Thyroid gland (tissue), 4 donors: ENCODE results near the gene COPRS.
A peak's percentile ranks its signal among the peaks of the same experiment; 100 is the strongest.

ENCODE experiments used
- POLR2A ChIP-seq, 2 donors: fragments of 450-650 bp; IDR thresholded peaks; one replicate each; pipeline ENCODE4 v1.6.1; 2017; ENCODE audit warnings: antibody characterized with exemption in 2 of 2, mild to moderate bottlenecking in 2 of 2, moderate library complexity in 1 of 2
- TF ChIP-seq, protein P1 (sequence below), 6 experiments: fragments of 200-600 bp in 3 of 6; fragments of 450-650 bp in 3 of 6; sonication (generic) in 3 of 6; IDR thresholded peaks; one replicate each; pipeline ENCODE4 v1.5.1; 2016 to 2019; ENCODE audit warnings: antibody characterized with exemption in 6 of 6, mild to moderate bottlenecking in 2 of 6, inconsistent platforms in 1 of 6, moderate library complexity in 1 of 6

DNA sequence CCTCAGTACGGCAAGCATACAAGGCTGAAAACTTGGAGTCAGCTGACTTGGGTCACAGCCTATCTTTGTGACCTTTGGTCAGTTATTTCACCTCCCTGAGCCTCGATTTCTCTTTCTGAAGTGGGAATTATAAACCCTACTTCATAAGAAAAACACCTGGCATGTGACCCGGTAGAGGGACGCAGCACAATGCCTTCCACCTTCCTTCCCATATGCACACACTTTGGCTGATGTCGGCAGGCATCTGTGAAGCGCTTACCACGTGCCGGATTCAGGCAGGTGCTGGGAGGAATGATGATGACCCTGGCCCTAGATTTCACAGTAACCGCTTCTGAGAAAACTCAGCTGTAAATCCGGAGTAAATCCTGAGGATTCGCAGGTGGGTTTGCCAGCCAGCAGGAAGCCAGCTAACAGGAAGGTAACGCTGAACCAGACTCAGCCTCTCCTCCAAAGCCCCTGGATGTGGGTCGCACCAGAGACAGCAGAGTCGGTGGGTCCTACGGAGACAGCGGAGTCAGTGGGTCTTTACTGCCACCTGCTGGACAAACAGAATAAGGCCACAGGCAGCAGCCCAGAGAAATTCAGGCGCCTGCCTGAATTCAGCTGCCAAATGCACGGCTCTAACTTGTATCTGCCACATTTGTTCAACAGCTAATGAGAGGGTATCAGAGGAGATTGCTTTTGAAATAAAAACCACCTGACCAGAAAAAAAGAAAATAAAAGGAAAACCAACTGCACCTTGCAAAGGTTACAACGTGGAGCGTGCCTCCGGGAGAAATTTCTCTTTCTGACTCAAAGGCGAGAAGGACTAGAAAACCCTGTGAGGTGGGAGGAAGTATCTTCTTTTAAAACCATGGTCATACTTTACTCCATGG lies 16.6 kb downstream of the COPRS start:
- TF ChIP-seq, protein P1, sequence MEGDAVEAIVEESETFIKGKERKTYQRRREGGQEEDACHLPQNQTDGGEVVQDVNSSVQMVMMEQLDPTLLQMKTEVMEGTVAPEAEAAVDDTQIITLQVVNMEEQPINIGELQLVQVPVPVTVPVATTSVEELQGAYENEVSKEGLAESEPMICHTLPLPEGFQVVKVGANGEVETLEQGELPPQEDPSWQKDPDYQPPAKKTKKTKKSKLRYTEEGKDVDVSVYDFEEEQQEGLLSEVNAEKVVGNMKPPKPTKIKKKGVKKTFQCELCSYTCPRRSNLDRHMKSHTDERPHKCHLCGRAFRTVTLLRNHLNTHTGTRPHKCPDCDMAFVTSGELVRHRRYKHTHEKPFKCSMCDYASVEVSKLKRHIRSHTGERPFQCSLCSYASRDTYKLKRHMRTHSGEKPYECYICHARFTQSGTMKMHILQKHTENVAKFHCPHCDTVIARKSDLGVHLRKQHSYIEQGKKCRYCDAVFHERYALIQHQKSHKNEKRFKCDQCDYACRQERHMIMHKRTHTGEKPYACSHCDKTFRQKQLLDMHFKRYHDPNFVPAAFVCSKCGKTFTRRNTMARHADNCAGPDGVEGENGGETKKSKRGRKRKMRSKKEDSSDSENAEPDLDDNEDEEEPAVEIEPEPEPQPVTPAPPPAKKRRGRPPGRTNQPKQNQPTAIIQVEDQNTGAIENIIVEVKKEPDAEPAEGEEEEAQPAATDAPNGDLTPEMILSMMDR (IDR thresholded peaks at IDR 0.05), result peak; percentile 87 to 98 (median 96)
- no peak for TF ChIP-seq POLR2A (IDR thresholded peaks at IDR 0.05)
